KMS-11 (cell line): ENCODE results near the gene KCNS3.
"Not testable (repeated sequence)": the region's sequence is repeated elsewhere in the genome, so short reads cannot be mapped to it uniquely, and the experiment has no call there.

Source experiments
- H2AFZ ChIP-seq: fragments of 200-600 bp; sonication (generic); 2 replicates; pipeline ENCODE4 v1.6.1; 2016; ENCODE audit warnings: antibody characterized with exemption, mixed run types, low read depth
- H3K27ac ChIP-seq: fragments of 200-600 bp; sonication (generic); 2 replicates; pipeline ENCODE4 v1.6.1; 2016; ENCODE audit warnings: mild to moderate bottlenecking, mixed run types
- H3K27me3 ChIP-seq: fragments of 200-600 bp; sonication (generic); 2 replicates; pipeline ENCODE4 v1.6.1; 2017; ENCODE audit warnings: mild to moderate bottlenecking, low read depth, mixed run types, moderate library complexity; ENCODE audit not compliant: insufficient read depth
- H3K36me3 ChIP-seq: fragments of 200-600 bp; sonication (generic); 2 replicates; pipeline ENCODE4 v1.6.1; 2017; ENCODE audit warnings: mild to moderate bottlenecking, mixed run types; ENCODE audit not compliant: insufficient read depth
- H3K4me1 ChIP-seq: fragments of 200-600 bp; sonication (generic); 2 replicates; pipeline ENCODE4 v1.6.1; 2016; ENCODE audit warnings: mild to moderate bottlenecking, low read depth, mixed run types; ENCODE audit not compliant: poor library complexity, severe bottlenecking
- H3K4me2 ChIP-seq: fragments of 200-600 bp; sonication (generic); 2 replicates; pipeline ENCODE4 v1.7.0; 2016; ENCODE audit warnings: mild to moderate bottlenecking, mixed run types
- H3K4me3 ChIP-seq: fragments of 200-600 bp; sonication (generic); IDR thresholded peaks from 2 replicates; pipeline ENCODE4 v1.6.1; 2017; ENCODE audit warnings: low read depth, low read length, mixed read lengths; ENCODE audit not compliant: insufficient read depth
- H3K79me2 ChIP-seq: fragments of 200-600 bp; sonication (generic); 2 replicates; pipeline ENCODE4 v1.6.1; 2016; ENCODE audit warnings: low read depth, mixed run types; ENCODE audit not compliant: insufficient read depth
- H3K9ac ChIP-seq: fragments of 200-600 bp; sonication (generic); 2 replicates; pipeline ENCODE4 v1.6.1; 2016; ENCODE audit warnings: mild to moderate bottlenecking, mixed run types
- H4K20me1 ChIP-seq: fragments of 200-600 bp; sonication (generic); 2 replicates; pipeline ENCODE4 v1.6.1; 2016; ENCODE audit warnings: mild to moderate bottlenecking, mixed run types; ENCODE audit not compliant: insufficient read depth
- CTCF ChIP-seq: fragments of 200-600 bp; sonication (generic); conservative IDR thresholded peaks from 2 replicates; pipeline ENCODE4 v1.6.1; 2017; ENCODE audit warnings: low read depth, mild to moderate bottlenecking, antibody characterized with exemption, low read length, moderate library complexity, mixed read lengths

KCNS3 gene

DNA sequence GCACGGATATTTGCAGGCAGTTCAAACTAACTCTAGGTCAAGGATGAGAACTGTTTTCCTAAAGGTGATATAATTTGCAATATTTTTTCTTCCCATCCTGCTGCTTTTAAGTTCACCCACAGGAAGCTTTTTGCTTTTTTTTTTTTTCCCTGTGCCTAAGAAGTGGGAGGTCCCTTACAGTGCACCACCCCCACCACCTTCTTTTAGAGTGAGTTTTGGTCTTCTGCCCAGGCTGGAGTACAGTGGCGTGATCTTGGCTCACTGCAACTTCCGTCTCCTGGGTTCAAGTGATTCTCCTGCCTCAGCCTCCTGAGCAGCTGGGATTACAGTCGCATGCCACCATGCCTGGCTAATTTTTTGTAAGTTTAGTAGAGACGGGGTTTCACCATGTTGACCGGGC lies 82.5 kb downstream of the KCNS3 start:
- H3K4me3 ChIP-seq, result no peak overlapping the region
- no peak overlapping the region for H3K4me2 ChIP-seq
- H4K20me1 ChIP-seq, result no peaks in the 10 kb centered on the region
- H3K9ac ChIP-seq, result no peak overlapping the region
- H3K27ac ChIP-seq, result no peak overlapping the region
- H3K36me3 ChIP-seq, result no peaks in the 10 kb centered on the region
- H3K4me1 ChIP-seq, result no peaks in the 10 kb centered on the region
- H3K79me2 ChIP-seq, result no peaks in the 10 kb centered on the region
- H3K27me3 ChIP-seq, result no peaks in the 10 kb centered on the region
- no peak overlapping the region for H2AFZ ChIP-seq
- TF ChIP-seq CTCF, result no peak

DNA sequence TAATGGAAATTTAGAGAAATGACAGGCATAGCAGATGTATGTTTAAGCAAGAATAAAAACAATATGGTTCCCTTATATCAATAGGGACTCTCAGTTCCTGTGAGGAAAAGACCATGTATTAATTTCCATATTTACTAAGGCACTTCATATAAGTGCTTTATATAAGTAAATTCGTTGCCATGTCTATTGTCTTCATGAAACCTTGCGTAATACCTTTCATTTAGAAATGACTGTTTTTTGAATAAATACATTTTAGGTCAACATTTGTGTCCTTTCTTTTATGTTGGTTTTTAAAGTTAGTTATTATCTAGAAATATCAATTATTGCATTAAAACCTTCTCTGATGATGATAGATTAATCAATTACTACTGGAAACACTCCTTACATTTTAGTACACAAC lies 83.3 kb downstream of the KCNS3 start:
- H4K20me1 ChIP-seq, result no peaks in the 10 kb centered on the region
- no peak overlapping the region for H3K4me3 ChIP-seq
- H3K27me3 ChIP-seq, result no peaks in the 10 kb centered on the region
- H3K4me1 ChIP-seq, result no peaks in the 10 kb centered on the region
- no peak overlapping the region for H3K27ac ChIP-seq
- TF ChIP-seq CTCF, result no peak
- no peaks in the 10 kb centered on the region for H3K79me2 ChIP-seq
- H3K4me2 ChIP-seq, result no peak overlapping the region
- H3K36me3 ChIP-seq, result no peaks in the 10 kb centered on the region
- H3K9ac ChIP-seq, result no peak overlapping the region
- no peak overlapping the region for H2AFZ ChIP-seq

- no peaks in the 10 kb centered on the region for H3K4me1 ChIP-seq
- H2AFZ ChIP-seq, result no peak overlapping the region
- H4K20me1 ChIP-seq, result no peaks in the 10 kb centered on the region
- H3K9ac ChIP-seq, result no peak overlapping the region
- no peaks in the 10 kb centered on the region for H3K36me3 ChIP-seq
- H3K4me3 ChIP-seq, result no peak overlapping the region
- TF ChIP-seq CTCF, result no peak
- H3K4me2 ChIP-seq, result no peak overlapping the region
- H3K27me3 ChIP-seq, result no peaks in the 10 kb centered on the region
- H3K27ac ChIP-seq, result no peak overlapping the region
- H3K79me2 ChIP-seq, result no peaks in the 10 kb centered on the region
Measured at GRCh38 chr2:17962876-17963275, 84.4 kb downstream of the KCNS3 start.

GRCh38 chr2:17963571-17963970 lies 85.1 kb downstream of the KCNS3 start:
- not testable (repeated sequence) for H3K4me2 ChIP-seq, H3K9ac ChIP-seq, H4K20me1 ChIP-seq, H3K4me3 ChIP-seq, H3K27me3 ChIP-seq, H3K36me3 ChIP-seq, H3K4me1 ChIP-seq, H3K79me2 ChIP-seq, H3K27ac ChIP-seq, H2AFZ ChIP-seq

DNA sequence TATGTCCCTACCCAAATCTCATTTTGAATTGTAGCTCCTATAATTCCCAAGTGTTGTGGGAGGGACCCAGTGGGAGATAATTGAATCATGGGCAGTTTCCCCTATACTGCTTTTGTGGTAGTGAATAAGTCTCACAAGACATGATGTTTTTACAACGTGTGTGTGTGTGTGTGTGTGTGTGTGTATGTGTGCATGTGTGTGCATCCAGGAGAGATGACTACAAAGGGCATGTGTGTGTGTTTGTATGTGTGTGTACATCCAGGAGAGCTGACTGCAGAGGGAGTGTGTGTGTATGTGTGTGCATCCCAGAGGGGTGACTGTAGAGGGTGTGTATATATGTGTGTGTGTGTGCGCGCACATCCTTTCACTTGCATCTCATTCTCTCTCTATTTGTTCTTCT lies 86.7 kb downstream of the KCNS3 start:
- Histone ChIP-seq H3K9ac (no peak overlapping the region), H2AFZ (no peak overlapping the region), H3K79me2 (no peaks in the 10 kb centered on the region), H3K27me3 (no peaks in the 10 kb centered on the region), H3K4me1 (no peaks in the 10 kb centered on the region), H3K4me2 (no peak overlapping the region), H4K20me1 (no peaks in the 10 kb centered on the region), H3K4me3 (no peak overlapping the region), H3K36me3 (no peaks in the 10 kb centered on the region), H3K27ac (no peak overlapping the region)
- TF ChIP-seq CTCF, result no peak
